ENCODE data around the gene RABGAP1L. TPM values are rescaled to one million over a fixed set of nuclear protein-coding genes. Genes with fewer than 3 reads are reported as not detected.

RABGAP1L gene
- total and polyA plus RNA-seq, 10 of the 15 experiments (the other 5 are each of a cell fraction or from before 2014, with no cell fraction given), result 5.8 to 194 (median 113) TPM

DNA sequence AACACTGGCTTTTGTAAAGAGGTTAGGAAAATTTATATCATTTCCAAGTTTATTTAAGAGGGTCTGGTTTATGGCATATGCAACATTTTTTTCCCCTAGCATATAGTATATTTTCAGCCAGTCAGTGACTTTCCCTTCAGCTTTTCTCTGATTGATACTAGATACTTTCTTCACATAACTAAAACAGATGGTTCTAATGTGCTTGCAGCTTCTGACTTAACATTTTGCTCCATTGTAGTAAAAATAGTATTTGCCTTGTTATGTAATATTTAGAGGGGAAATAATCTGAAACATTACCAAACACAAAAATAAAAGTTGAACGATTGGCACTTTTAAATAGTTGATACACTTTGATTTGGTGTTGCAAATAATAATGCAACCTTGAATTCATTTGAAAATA is 480.1 kb downstream of the RABGAP1L start:
- Histone ChIP-seq H4K20me1 (ENCODE audit: control insufficient read depth, insufficient read depth) (no peaks in the 10 kb centered on the region), H3K27ac (ENCODE audit: control insufficient read depth, insufficient read depth) (no peak overlapping the region), H3K36me3 (ENCODE audit: control insufficient read depth in 2 of 2, insufficient read depth in 2 of 2, low read length in 1 of 2) (no peaks in the 10 kb centered on the region), H3K4me2 (ENCODE audit: control insufficient read depth, insufficient read depth) (no peak overlapping the region), H3K79me2 (ENCODE audit: control insufficient read depth, insufficient read depth, low read length) (no peaks in the 10 kb centered on the region), H2AFZ (ENCODE audit: control insufficient read depth, low read depth, low read length) (no peak overlapping the region), H3K9me3 (replicated peaks; ENCODE audit: control insufficient read depth, insufficient read depth, low read length) (no peaks in the 10 kb centered on the region), H3K9ac (ENCODE audit: control insufficient read depth, insufficient read depth, low read length) (no peak overlapping the region), H3K27me3 (replicated peaks in 1 of 2; ENCODE audit: control insufficient read depth in 2 of 2, insufficient read depth in 2 of 2, low read length in 1 of 2) (no peaks in the 10 kb centered on the region), H3K4me1 (ENCODE audit: control insufficient read depth, insufficient read depth, low read length) (no peaks in the 10 kb centered on the region), H3K4me3 (no peak overlapping the region)
- ATAC-seq (no peak), DNase-seq (ENCODE audit: low read depth, low spot score) (no peak), FAIRE-seq (no peak)
- intact Hi-C loops (cut with micrococcal nuclease; ENCODE audit: unreplicated experiment), result no loop called here
- WGBS (ENCODE audit: insufficient coverage, insufficient replicate concordance, low lambda C conversion rate, missing lambda C conversion rate), result 100% methylated on average over 1 of the region's 1 CpG
- POLR2A ChIA-PET, result no interaction called here
- RAD21 ChIA-PET (ENCODE audit: unreplicated experiment), result no interaction called here
- no peak for TF ChIP-seq ELK1 (IDR thresholded peaks at IDR 0.05; ENCODE audit: low read depth, low read length)
- TF ChIP-seq MTA2 (IDR thresholded peaks at IDR 0.05; ENCODE audit: low read depth), result no peak
- TF ChIP-seq, protein P1, sequence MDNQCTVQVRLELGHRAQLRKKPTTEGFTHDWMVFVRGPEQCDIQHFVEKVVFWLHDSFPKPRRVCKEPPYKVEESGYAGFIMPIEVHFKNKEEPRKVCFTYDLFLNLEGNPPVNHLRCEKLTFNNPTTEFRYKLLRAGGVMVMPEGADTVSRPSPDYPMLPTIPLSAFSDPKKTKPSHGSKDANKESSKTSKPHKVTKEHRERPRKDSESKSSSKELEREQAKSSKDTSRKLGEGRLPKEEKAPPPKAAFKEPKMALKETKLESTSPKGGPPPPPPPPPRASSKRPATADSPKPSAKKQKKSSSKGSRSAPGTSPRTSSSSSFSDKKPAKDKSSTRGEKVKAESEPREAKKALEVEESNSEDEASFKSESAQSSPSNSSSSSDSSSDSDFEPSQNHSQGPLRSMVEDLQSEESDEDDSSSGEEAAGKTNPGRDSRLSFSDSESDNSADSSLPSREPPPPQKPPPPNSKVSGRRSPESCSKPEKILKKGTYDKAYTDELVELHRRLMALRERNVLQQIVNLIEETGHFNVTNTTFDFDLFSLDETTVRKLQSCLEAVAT (IDR thresholded peaks at IDR 0.05), result no peak
- TF ChIP-seq ATF7 (IDR thresholded peaks at IDR 0.05; ENCODE audit: low read depth), result no peak
- TF ChIP-seq, protein P2, sequence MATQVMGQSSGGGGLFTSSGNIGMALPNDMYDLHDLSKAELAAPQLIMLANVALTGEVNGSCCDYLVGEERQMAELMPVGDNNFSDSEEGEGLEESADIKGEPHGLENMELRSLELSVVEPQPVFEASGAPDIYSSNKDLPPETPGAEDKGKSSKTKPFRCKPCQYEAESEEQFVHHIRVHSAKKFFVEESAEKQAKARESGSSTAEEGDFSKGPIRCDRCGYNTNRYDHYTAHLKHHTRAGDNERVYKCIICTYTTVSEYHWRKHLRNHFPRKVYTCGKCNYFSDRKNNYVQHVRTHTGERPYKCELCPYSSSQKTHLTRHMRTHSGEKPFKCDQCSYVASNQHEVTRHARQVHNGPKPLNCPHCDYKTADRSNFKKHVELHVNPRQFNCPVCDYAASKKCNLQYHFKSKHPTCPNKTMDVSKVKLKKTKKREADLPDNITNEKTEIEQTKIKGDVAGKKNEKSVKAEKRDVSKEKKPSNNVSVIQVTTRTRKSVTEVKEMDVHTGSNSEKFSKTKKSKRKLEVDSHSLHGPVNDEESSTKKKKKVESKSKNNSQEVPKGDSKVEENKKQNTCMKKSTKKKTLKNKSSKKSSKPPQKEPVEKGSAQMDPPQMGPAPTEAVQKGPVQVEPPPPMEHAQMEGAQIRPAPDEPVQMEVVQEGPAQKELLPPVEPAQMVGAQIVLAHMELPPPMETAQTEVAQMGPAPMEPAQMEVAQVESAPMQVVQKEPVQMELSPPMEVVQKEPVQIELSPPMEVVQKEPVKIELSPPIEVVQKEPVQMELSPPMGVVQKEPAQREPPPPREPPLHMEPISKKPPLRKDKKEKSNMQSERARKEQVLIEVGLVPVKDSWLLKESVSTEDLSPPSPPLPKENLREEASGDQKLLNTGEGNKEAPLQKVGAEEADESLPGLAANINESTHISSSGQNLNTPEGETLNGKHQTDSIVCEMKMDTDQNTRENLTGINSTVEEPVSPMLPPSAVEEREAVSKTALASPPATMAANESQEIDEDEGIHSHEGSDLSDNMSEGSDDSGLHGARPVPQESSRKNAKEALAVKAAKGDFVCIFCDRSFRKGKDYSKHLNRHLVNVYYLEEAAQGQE (IDR thresholded peaks at IDR 0.05; ENCODE audit: low read depth, low read length), result no peak
- TF ChIP-seq NR2C1 (IDR thresholded peaks at IDR 0.05), result no peak
- CTCF ChIA-PET, result interaction anchor here (1.5 kb wide), 1 partner anchor 377 kb away, joined by 3 read pairs; no protein-coding TSS in a partner anchor
- no TSS peak for BruUV-seq (replicated peaks)
- in situ Hi-C loops (cut with MboI), result no loop called here
- SMC1A ChIA-PET (ENCODE audit: uncharacterized antibody, unreplicated experiment), result interaction anchor here (1.1 kb wide), 1 partner anchor 15 kb away, joined by 3 read pairs; no protein-coding TSS in a partner anchor

Measured in GM12878 (cell line).